DMS79 (cell line): Measurements from ENCODE around the gene ACTR10.
A peak's percentile ranks its signal among the peaks of the same experiment; 100 is the strongest.

Experiments used
- DNase-seq: peaks from one replicate; lab custom pipeline; 2025; lab: John Stamatoyannopoulos, UW

ACTR10 gene

DNA sequence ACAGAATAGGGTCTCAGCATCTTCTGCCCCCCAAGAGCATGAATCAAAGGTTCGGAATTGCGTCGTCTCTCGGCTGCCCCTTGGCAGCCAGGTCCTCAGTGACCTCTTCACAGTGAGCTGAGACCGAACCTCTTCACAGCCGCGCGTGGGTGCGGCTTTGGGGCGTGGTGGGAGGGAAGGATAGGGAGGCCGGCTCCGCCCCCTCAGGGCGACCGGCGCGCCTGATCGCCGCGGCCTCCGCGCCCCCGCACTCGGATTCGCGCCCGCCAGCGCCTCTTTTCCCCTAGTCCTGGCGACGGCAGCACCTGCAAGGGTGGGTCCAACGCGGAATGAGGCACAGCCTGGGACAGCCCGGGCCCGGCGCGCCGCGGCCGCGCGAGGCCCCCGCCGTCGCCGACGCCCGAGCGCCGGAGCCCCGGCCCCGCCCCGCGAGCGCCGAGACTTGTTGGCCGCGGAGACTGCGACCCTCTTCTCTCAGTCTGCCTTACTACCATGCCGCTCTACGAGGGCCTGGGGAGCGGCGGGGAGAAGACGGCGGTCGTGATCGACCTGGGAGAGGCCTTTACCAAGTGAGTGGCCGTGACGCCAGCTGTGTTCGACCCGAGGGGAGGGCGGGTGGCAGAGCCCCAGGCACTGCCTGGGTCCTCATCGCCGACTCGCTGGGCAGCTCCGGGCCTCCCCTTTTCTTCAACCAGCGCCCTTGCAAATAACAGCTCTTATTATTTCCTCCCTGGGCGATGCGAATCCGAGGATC is at the start of gene ACTR10:
Gene ACTR10 (plus strand): TSS at position 424 of the 754 bp plus-strand sequence. CDS start 69 bp downstream, at position 493.
- DNase-seq: peak; percentile 81

DNA sequence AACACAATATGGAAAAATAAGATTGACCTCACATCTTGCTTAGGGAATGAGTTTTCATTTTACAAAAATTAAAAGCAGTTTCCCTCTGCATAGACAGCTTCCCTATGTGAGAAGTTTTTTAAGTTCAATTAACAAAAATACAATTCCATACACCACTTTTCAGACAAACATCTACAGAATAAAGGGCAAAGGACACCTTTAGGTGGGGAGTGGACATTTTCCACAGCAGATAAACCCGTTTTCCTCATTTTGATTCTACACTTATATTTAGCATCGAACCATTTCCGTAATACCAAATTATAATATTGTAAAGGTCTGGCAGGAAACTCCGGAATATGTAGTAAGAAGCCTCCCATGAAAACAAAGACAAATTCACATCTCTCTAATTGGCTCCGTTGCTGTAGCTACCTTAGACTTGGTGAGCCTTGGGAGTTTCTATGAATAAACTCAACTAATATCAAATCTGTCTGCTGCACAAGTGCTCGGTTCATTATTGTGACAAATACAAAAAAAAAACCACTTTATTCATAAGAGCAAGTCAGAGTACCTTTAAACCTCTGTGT is 49.6 kb upstream of the ACTR10 start:
- DNase-seq: no peak

DNA sequence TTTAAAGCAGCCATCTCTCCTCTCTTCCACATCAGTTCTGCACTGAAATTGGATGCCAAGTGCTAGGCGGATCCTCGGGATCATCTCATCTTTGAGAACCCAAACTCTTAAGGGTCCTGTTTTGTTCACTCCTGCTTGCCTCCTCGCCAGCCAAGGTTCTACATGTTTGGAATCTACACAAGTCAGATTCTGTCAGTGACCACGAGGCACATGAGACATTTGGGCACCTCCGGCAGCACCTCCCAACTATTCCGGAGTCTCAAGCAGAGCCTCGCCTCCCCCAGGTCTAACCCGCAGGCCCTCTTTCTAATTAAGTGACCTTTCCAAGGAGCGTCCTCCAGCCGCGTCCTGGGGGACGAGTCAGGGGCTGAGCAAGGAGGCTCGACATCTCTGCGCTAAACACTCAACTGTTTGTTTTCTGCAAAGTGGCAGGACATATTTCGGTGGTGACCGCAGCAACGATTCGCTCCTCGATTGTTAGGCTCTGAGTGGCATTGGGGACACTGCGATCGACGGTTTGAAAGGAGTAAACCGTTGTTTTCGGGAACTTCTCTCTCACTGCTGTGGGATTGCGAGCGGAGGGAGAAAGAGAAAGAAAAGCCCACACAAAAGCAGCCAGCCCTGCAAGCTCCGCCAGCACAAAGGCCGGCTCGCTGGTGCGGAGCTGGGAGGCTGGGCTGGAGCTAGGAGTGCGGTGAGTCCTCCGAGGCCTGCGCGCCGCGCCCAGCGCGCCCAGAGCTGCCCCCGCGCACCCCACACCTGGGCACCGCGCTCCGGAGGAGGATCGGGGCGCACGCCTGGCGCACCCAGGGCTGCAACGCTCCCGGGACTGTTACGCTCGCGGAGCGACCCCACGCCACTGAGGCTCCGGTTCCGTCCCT is 48.6 kb upstream of the ACTR10 start:
- no peak for DNase-seq

DNA sequence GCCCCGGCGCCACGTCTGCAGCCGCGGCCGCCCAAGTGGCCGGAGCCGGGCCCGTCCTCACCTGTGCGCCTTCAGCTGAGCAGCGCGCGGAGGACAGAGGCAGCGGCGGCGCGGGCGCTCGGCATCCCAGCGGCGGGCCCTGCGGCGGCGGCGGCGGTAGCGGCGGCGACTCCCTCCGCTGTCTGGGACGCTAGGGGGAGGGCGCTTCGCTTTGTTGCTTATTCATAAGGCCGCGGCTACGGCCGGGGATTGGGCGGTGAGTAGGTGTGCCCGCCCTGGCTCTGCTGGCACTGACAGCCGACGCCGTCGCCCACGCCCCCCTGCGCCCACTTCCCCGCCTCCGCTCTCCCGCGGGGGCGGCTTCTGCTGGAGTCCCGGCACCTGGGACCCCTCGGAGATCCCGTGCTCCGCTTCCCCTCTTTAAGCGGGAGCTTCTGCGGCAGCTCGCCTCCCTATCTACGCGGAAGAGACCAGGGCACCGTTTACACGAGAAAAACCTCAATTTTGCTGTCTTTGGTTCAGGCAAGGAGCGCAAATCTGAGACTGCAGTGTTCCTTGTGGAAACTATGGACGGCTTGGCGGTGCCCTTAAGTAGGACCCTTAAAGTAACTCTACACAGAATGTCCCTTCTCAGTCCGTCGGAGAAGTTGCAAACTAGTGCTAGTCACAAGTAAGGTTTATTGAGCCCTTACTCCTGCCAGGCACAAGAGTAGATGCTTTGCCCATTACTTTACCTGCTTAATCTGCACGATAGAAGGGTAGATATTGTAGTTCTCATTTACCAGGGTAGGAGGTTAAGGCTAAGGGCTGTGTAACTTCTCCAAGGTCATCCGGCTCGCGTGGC is 47.7 kb upstream of the ACTR10 start, which contains the start of gene ARMH4:
Gene ARMH4 (minus strand): TSS at position 200 of the 844 bp plus-strand sequence. CDS start 12,855 bp downstream, outside the sequence.
- peak; percentile 65 for DNase-seq

DNA sequence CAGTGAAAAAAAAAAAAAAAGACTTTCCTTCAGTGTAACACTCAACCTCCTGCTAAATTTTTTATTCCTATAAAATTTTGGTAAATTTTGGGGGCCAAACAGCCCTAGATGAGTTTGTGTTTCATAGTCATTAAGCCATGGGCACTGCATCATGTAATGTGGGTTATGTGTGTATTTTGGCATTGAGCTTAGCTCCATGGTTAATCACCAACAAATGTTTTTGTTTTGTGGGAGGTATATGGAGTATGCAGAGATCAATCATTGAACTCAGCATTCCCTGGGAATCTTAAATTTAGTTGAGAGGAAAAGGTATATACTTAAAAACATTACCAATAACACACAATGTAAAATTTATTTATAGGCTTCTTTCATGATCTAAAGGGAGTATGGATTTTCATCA is 39.4 kb upstream of the ACTR10 start:
- no peak for DNase-seq

DNA sequence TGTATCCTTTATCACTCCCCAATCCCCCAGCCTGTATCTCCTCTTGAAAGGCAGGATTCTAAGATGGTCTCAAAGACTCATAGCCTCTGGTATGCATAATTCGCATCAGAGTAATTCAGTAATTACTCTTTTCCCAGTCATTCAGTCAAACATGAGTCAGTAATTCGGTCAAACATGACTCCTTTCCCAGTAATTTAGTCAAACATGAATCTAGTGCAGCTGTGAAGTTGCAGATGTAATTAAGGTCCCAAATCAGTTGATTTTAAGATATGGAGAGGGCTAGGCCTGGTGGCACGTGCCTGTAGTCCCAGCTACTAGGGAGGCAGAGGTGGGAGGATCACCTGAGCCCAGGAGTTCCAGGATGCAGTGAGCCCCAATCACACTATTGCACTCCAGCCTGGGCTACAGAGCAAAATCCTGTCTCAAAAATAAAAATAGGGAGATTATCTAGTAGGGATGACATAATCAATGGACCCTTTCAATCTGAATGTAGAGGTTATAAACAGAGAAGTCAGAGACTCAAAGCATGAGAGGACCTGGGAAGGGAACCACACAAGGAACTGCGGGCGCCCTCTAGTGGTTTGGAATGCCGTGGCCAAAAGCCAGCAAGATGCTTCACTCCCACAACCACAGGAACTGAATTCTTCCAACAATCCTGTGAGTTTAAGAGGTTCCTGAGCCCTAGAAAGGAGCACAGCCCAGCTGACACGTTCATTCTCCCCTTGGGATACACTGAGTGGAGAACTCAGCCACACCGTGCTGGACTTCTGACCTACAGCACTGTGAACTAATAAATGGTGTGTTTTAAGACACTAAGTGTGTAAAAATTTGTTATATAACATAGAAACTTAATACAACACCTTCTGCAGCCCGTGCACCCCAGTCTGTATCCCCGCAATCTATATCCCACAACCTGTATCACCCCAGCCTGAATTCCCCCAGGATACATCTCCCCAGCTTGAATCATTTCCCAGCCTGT is 33.7 kb upstream of the ACTR10 start:
- peak; percentile 46 for DNase-seq

DNA sequence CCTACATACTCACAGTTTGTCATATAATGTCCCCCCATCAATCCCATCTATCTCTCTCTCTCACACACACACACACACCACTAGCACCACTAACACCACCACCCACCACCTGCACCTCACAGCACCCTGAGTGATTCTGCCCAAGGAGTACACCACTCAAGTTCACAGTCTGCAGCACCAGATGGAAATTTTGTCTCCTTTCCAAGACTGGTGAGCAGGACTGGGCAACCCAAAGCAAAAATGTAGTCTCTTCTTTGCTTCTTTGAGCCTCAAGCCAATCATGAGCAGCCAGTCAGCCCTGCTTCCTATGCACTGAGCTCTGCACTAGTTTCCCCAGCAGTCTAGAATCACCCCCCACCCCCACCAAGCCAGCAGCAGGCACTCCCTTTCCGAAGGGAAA is 32.9 kb upstream of the ACTR10 start:
- no peak for DNase-seq

DNA sequence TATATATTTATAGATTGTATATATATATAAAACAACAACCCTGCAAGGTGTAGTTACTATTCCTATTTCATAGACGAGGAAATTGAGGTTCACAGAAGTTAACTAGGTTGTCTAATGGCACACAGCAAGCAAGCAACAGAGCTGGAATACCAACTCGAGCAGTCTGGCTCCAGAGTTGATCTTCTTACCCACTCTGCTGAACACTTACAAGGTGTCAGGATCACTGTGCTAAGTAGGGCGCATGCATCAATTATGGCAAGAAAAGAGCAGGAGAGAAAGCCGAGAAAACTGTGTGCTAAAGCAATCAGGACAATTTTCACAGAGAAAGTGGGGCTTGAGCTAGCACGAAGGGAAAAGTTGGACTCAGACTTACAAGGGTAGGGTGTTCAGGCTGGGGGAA is 32.1 kb upstream of the ACTR10 start:
- DNase-seq: no peak

DNA sequence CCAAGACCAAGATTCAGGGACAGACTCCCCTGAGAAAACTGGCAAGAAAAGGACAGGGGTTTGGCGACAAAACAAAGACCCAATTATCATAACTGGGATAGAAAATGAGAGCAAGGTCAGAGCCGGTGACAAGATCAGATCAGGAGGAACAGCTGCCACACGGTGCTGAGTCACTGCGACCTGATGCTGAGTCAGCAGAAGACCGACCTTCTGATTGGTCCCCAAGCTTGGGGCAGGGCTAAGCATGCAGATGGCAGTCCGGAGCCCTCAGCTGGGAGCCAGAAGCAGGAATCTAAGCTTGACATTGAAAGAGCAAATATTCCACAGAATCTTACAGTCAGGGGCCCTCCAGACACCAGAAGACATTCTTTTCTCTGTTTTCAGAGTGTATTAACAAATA is 28.9 kb upstream of the ACTR10 start:
- DNase-seq: peak; percentile 64

DNA sequence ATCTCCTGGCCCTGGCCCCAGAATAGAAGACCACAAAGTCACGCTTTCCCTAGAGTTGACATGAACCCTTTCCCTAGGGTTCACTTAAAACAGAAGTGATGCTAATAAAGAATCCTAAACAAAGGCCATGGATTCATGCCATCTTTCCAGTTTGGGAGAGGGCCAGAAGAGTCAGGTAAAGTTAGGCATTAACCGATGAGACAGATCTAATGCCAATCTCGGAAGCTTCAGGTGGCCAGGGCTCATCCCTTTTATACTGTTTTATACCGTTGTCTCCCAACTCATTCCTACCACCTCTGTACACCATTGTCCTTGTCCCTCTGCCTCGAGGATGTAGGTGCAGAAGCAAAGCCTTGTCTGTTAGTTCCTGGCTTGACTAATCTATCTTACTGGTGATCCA is 22.8 kb upstream of the ACTR10 start:
- peak; percentile 88 for DNase-seq

DNA sequence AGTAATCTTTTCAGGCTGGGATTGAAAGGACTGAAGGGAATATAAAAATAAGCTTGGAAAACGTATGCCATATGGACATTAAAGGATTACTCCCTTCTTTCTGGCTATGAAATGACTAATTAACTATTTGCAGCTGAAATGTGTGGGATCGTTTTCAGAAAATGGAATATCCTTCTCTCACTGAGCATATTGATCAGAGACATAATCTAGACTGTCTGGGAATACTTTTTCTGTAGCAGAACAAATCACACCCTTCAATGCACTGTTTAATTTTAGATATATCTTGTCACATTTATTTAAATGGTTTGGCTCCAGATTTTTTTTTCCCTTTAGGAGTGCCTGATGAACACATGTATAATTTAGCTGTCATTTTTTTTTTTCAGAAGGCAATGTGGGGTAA is 10.8 kb upstream of the ACTR10 start:
- DNase-seq: no peak

DNA sequence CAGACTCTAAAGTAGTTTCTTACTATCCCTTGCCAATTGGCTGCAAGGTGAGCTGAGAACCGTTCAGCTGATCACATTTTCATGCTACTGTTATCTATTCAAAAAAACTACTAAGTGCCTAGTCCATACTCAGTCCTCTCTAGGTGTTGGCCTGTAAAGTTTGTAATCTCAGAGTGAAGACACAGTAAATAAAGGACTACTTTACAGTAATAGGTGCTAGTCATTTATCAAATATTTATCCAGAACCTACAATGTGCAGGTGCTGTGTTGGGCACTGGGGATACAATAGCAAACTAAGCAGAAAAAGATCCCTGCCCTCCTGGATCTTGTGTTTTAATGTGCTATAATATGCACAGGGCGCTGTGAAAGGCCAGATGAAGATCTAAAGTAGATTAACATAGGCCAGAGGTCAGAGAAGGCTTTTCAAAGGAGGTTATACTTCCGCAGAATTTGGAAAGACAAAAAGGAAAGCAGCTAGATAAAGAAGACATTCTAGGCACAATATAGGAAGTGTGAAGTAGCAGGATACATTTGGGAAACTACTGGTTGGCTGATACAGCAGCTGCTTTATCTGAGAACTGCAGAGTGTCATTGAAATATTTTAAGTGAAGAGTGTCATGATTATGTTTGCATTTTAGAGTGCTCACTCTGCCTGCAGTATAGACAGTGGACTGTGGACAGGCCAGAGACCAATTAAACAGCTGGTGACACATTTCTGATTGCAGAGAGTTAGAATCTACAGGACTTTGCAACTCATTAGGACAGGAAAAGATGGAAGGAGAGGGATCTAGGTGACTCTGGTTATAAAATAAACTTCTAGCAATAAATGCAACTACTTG is 8.0 kb upstream of the ACTR10 start:
- DNase-seq: no peak

DNA sequence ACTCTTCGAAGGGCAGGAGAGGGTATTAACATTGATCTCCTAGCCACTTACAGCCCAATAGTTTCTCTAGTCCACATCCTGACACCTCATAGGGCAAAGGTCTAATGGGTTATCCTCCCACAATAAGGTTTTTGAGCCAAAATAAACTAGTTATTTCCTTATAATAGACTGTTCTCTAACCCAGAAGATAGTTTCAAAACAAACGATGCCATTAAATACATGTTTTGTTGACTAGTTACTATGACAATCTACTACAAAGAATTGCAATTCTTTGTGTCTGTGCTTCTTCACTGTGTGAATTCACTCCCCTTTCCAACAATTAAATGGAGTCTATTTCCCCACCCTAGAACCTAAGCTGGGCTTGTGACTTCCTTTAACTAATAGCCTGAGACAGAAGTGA is 6.4 kb upstream of the ACTR10 start:
- no peak for DNase-seq

DNA sequence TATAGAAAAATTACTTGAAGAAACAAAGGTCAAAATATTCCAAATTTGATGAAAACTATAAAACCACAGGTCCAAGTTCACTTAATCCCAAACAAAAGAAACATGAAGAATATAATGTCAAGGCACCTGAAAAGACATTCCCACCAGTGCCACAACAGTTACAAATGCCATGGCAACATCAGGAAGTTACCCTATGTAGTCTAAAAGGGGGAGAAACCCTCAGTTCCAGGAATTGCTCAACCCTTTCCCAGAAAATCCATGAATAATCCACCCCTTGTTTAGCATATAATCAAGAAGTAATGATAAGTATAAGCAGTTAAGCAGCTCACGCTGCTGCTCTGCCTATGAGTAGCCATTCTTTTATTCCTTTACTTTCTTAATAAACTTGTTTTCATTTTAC is 3.8 kb upstream of the ACTR10 start:
- no peak for DNase-seq

DNA sequence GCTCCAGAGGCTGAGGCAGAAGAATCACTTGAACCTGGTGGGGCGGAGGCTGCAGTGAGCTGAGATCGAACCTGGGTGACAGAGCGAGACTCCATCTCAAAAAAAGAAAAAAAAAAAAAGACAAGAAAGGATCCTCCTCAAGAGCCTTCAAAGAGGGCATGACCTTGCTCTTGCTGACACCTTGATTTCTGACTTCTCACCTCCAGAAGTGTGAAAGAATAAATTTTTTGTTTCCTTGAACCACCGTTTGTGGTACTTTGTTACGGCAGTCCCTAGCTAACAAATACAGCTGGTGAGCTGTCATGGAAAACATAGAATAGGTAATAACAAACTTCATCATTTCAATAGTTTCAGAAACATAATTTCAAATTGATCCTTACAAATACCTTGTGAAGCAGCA is 1.9 kb upstream of the ACTR10 start:
- no peak for DNase-seq

DNA sequence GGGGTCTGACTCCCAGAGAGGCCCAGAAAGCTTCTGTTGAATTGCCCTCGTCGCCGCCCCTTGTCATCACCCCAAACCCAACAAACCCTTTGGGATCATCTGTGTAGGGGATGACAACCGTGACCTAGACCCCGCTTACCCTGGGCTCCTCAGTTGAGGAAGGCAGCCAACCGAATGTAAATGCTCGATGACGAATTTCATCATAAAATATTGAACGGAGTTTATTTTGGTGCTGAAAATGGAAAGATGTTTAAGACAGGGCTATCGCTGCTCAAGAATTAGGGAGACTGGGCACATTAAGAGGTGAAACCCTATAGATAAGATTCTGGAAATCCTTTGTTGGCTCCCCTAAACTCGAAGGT is 512 bp downstream of the ACTR10 start:
- no peak for DNase-seq

DNA sequence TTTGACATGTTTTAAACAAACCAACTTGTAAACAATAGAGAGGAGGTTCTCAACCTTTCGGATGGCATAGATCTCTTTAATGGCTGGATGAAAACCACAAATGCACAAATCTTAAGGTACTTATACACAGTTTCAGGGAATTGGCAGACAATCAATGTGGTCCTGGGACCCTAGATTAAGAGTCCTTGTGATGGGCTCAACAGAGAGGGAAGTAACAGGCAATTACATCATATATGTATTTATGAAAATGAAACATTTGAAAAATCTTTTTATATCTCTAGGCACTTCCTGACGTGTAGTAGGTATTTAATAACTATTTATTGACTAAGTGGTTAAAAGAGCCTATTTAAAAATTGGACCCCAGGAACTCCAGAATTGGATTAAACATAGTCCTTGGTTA is 897 bp downstream of the ACTR10 start:
- DNase-seq: peak; percentile 33

DNA sequence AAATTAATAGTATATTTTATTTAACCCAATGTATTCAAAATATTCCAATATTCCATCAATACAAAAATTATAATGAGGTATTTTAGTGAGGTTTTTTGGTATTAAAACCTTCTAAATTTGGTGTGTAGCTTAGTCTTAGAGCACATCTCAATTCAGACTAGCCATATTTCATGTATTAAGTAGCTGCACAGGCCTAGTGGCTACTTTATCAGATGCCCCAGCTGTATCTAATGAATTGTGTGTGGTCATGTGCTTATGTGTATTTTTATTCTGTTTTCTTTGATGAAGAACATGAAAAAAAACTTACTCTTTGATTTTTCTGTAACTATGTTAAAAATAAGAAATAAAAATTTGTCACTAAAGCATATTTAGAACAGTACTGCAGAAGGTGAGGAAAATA is 13.2 kb downstream of the ACTR10 start:
- DNase-seq: no peak

DNA sequence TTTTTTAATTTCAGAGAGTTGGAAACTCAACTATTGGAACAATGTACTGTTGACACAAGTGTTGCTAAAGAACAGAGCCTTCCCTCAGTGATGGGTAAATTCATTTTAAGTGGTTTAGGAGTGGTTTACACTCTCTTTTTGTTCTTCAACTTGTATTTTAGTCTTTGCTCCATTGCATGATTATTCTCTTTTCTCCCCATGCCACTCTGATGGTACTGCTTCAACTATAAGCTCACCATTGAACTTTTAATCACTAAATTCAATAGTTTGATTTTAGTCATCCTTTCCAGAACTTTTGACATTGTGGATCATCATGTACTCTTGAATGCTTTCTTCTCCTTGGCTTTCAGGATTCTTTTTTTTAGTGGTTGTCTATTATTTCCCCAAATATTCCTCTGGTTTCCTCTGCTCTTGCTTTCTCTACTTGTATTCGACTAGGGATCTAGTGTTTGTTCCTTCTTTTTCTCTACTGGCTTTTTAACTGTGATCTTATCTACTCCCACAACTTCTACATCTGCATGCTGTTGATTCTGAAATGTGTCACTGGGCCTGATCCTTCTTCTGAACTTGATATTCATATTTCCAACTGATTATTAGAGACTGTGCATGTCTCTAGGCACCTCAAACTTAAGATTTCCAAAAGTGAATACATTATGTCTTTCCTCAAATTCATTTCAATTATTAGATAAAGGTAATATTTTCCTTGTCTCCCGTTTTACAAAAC is 15.4 kb downstream of the ACTR10 start:
- no peak for DNase-seq
